Stimulated activated CD4-positive, alpha-beta T cell treated with anti-CD3 and anti-CD28 coated beads, Interleukin-1b, Interleukin-23, amount 100 ng/mL, for 24 hours (primary cell): ENCODE data around the gene TRPM5.
"Not testable (repeated sequence)": the region's sequence is repeated elsewhere in the genome, so short reads cannot be mapped to it uniquely, and the experiment has no call there.

Experiments
- DNase-seq, 4 experiments: peaks; one replicate each; pipeline ENCODE4 v3.0.0-alpha.2; 2020; ENCODE audit warnings: low read depth in 4 of 4, low spot score in 1 of 4

TRPM5 gene, protein sequence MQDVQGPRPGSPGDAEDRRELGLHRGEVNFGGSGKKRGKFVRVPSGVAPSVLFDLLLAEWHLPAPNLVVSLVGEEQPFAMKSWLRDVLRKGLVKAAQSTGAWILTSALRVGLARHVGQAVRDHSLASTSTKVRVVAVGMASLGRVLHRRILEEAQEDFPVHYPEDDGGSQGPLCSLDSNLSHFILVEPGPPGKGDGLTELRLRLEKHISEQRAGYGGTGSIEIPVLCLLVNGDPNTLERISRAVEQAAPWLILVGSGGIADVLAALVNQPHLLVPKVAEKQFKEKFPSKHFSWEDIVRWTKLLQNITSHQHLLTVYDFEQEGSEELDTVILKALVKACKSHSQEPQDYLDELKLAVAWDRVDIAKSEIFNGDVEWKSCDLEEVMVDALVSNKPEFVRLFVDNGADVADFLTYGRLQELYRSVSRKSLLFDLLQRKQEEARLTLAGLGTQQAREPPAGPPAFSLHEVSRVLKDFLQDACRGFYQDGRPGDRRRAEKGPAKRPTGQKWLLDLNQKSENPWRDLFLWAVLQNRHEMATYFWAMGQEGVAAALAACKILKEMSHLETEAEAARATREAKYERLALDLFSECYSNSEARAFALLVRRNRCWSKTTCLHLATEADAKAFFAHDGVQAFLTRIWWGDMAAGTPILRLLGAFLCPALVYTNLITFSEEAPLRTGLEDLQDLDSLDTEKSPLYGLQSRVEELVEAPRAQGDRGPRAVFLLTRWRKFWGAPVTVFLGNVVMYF (N-terminal part only)

GRCh38 chr11:2443881-2444820 lies at the start of gene TRPM5:
TSS of gene TRPM5 (minus strand) at chr11:2444514. CDS start at chr11:2423036, 21,478 bp downstream.
- DNase-seq = peak; percentile 59 to 74 (median 62)

GRCh38 chr11:2489083-2489482 lies 44.8 kb upstream of the TRPM5 start:
- no peak for DNase-seq

DNA sequence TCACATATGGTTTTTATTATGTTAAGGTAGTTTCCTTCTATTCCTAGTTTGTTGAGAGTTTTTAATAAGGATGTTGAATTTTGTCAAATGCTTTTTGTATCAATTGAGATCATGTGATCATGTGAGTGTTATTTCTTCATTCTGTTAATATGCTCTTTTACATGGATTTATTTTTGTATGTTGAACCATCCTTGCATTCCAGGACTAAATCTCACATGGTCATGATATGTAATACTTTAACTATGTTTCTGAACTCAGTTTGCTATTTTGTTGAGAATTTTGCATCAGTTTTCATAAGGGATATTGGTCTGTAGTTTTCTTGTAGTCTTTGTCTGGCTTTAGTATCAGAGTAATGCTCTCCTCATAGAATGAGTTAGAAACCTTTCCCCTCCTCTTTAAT lies 43.7 kb upstream of the TRPM5 start:
- DNase-seq = no peak

- DNase-seq = no peak
These were observed 40.3 kb upstream of the TRPM5 start for GRCh38 chr11:2484576-2485125.

- DNase-seq = no peak
These were observed 39.1 kb upstream of the TRPM5 start for GRCh38 chr11:2483426-2483825.

- DNase-seq = no peak
These were observed 38.4 kb upstream of the TRPM5 start for GRCh38 chr11:2482745-2483144.

GRCh38 chr11:2482204-2482603 lies 37.9 kb upstream of the TRPM5 start:
- no peak for DNase-seq

DNA sequence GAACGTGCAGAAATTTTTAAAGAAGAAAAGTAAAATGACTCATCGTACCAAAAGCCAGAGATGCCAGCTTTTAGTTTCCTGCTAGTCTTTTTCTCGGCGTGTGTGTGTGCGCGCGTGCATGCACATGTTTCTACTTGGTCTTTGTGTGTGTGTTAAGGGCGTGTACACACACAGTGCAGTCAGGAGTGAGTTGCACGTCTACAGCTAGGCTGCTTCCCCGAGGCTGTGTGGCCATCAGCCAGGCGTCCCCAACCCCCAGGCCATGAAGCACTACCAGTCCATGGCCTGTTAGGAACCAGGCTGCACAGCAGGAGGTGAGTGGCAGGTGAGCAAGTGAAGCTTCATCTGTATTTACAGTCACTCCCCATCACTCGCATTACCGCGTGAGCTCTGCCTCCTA lies 36.9 kb upstream of the TRPM5 start:
- peak in 1 of 4 experiments; percentile 8 for DNase-seq

DNA sequence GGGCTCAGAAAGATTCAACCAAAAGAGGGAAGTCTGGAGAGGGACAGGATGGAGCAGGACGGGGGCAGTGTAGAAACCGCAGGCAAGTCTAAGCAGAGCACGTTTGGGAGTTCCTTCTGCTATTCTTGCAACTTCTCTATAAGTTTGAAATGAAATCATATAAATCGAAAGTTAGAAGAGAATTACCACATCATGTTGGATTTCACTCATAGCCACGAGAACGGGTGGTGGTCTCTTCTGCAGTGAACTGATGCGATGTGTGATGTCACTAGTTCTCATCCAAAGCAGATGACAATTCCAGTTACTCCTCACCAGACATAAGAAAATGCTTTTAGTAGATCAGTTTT lies 36.5 kb upstream of the TRPM5 start:
- no peak for DNase-seq

DNA sequence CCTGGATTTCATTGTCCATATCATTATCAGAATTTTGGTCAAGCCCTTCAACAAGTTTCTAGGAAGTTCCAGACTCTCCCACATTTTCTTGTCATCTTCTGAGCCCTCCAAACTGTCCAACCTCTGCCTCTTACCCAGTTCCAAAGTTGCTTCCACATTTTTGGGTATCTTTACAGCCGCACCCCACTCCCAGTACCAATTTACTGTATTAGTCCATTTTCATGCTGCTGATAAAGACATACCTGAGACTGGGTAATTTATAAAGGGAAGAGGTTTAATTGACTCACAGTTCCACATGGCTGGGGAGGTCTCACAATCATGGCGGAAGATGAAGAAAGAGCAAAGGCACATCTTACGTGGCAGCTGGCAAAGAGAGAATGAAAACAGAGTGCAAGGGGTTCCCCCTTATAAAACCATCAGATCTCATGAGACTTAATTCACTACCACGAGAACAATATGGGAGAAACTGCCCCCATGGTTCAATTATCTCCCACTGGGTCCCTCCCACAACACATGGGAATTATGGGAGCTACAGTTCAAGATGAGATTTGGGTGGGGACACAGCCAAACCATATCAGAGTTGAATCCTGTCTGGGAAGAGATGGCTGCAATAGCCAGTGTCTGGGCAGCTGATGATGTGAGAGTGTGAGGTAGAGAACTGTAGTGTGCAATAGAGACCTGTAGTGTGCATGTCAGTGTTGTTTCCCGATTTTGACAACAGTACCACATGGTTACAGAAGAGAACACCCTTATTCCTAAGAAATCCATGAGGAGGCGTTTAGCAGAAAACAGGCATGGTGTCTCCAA lies 36.0 kb upstream of the TRPM5 start:
- not testable (repeated sequence) for DNase-seq

DNA sequence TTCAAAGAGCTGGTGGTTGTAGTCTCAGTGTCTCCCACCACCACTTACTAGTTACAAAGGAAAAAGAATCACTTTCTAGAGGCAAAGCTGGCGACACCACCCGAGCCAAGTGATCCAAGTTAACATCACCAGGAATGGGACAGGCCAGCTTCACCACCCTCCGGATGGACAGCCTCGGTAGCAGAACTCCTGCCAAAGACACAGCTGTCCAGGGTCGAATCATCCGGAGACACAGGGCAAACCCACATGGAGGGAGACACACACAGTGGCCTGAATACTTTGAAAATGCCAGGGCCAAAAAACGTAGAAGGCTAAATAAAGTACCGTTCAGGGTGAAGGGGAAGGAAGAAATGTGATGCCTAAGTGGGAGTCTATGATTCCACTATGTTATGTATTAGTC lies 33.6 kb upstream of the TRPM5 start:
- DNase-seq = no peak

- no peak for DNase-seq
These were observed 32.9 kb upstream of the TRPM5 start for GRCh38 chr11:2477254-2477653.

- no peak for DNase-seq
These were observed 31.0 kb upstream of the TRPM5 start for GRCh38 chr11:2475136-2475918.

DNA sequence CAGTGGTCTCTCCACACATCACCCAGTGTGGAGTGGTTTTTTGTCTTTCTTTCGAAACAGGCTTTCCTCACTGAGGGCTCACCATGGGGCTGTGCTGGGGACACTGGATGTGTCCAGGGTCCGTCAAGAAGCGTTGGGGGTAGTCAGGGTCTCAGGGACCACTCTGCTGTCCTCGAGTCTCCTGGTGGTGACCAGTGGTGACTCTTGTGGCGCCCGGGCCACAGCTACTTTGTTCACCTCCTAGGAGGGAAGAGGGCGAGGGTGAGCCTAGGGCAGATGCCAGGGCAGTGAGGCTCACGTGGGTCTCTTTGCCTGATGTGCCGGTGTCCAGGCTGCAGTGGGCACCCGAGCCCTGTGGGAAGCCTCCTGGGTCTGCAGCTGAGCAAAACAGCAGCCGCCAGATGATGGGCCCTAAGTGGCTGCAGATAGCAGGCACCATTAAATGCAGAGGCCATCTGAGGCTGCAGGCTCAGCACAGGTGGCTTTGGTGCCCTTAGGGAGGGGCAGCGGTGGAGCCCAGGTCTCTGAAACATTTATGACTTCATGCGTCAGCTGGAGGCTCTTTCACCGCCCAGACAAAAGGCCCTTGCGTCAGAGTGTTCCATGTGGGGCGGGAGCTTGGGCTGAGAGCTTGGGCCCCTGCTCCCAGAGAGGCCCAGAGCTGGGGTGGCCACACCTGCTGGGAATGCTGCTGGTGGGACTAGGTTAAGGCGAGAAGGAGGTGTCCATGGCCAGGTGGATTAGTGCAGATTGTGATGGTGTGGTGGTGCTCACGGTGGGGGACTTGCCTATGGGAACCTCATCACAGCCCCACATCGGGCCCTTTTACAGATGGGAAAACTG lies 30.0 kb upstream of the TRPM5 start:
- no peak for DNase-seq

DNA sequence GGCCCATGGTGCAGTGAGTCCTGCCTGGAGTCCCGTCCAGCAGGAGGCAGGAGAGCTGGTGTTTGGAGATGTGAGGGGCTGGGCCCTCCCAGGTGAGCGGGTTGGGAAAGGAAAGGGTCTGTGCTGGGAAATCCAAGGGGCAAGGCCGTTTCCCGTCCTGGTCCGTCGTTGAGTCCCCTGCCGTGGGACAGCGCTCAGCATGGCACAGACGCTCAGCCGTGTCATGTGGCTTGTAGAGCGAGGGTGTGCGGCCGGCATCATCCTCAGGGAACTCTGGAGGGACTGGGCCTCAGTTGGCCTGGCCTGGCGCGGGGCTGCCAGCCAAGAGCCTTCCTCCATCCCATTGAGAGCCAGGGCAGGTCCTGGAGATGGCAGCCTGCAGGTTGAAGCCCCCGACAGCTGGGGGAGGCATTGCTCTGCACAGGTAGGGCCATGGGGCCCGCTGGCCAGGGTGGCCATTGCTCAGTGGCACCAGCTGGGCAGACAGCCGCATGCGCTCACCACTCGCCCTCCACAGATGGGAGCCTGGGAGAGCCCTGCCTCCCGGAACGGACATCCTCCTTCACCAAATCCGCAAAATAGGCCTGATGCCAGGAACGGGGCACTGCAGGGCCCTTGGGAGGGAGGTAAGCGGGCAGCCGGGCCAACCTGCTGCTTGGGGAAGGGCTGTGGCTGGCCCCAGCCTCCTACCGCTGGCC lies 29.2 kb upstream of the TRPM5 start:
- DNase-seq = no peak

- no peak for DNase-seq
These were observed 28.3 kb upstream of the TRPM5 start for GRCh38 chr11:2472428-2473186.

DNA sequence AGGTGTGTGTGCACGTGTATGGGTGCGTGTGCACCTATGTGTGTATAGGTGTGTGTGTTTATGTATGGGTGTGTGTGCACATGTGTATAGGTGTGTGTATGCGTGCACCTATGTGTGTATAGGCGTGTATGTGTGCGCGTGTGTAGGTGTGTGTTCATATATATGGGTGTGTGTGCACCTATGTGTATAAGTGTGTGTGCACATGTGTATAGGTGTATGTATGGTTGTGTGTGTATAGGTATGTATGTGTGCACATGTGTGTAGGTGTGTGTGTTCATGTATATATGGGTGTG lies 27.4 kb upstream of the TRPM5 start:
- no peak for DNase-seq
